Measurements from ENCODE around the gene RPRD2. TPM values are rescaled to one million over a fixed set of nuclear protein-coding genes. Genes with fewer than 3 reads are reported as not detected.
A peak's percentile ranks its signal among the peaks of the same experiment; 100 is the strongest.

The RPRD2 gene
- total RNA-seq, 4 donors from 2014 or later: 18.2 to 23.1 (median 21.1) TPM

DNA sequence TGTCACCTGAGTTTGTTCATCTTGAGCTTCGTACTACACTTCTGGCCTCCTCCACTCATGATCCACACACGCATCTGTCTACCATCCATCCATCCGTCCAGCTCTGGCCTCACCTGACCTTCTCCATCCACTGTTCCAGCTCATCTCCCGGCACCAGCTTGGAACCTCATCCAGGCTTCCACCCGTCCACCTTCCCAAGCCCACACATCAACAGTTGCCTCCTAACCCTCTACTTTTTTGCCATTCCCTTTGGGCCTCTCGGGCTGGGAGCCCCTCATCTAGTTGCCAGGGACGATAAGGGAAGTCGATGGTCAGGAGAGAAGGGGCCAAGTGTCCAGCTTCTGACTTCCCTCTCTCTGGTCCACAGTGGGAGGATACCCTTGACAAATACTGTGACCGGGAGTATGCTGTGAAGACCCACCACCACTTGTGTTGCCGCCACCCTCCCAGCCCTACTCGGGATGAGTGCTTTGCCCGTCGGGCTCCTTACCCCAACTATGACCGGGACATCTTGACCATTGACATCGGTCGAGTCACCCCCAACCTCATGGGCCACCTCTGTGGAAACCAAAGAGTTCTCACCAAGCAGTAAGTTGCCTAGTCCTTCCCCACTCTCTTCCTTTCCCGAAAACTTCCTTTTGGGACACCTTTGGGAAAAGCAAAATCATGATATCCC, 148.2 kb downstream of the RPRD2 start:
- 89 to 93% methylated on average over 17 of the region's 17 CpGs for WGBS, 2 donors
- H3K4me3 ChIP-seq (ENCODE audit: low read depth, poor library complexity, severe bottlenecking): no peak overlapping the region
- TF ChIP-seq, protein P1, sequence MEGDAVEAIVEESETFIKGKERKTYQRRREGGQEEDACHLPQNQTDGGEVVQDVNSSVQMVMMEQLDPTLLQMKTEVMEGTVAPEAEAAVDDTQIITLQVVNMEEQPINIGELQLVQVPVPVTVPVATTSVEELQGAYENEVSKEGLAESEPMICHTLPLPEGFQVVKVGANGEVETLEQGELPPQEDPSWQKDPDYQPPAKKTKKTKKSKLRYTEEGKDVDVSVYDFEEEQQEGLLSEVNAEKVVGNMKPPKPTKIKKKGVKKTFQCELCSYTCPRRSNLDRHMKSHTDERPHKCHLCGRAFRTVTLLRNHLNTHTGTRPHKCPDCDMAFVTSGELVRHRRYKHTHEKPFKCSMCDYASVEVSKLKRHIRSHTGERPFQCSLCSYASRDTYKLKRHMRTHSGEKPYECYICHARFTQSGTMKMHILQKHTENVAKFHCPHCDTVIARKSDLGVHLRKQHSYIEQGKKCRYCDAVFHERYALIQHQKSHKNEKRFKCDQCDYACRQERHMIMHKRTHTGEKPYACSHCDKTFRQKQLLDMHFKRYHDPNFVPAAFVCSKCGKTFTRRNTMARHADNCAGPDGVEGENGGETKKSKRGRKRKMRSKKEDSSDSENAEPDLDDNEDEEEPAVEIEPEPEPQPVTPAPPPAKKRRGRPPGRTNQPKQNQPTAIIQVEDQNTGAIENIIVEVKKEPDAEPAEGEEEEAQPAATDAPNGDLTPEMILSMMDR (IDR thresholded peaks at IDR 0.05): no peak
- TF ChIP-seq POLR2A (IDR thresholded peaks at IDR 0.05): no peak
- intact Hi-C loops (cut with DNase I; ENCODE audit: low total_unique reads): no loop called here
- DNase-seq (ENCODE audit: low spot score in 2 of 2): no peak

DNA sequence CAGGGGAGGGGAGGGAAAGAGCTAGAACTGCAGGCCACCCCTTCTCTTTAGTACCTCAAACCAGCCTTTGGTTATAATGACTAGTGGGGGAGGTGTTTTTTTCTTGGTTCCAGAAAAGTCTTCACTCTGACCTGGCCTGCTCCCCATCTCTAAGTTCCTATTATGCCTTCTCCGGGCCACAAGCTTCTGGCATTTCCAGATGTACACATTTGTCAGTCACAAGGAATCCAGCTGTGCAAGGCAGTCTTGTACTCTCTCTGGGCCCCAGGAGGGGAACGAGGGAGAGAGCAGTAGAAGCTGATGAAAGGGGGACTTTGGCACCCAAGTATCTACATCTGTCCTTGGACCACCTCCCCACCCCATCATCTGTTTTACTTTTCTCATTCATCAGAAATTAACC, 148.9 kb downstream of the RPRD2 start:
- TF ChIP-seq, protein P1 (IDR thresholded peaks at IDR 0.05): no peak
- TF ChIP-seq POLR2A (IDR thresholded peaks at IDR 0.05): no peak
- no peak for DNase-seq (ENCODE audit: low spot score in 2 of 2)
- 37 to 71% methylated on average over 2 of the region's 2 CpGs for WGBS, 2 donors
- intact Hi-C loops (cut with DNase I; ENCODE audit: low total_unique reads): no loop called here
- no peak overlapping the region for H3K4me3 ChIP-seq (ENCODE audit: low read depth, poor library complexity, severe bottlenecking)

DNA sequence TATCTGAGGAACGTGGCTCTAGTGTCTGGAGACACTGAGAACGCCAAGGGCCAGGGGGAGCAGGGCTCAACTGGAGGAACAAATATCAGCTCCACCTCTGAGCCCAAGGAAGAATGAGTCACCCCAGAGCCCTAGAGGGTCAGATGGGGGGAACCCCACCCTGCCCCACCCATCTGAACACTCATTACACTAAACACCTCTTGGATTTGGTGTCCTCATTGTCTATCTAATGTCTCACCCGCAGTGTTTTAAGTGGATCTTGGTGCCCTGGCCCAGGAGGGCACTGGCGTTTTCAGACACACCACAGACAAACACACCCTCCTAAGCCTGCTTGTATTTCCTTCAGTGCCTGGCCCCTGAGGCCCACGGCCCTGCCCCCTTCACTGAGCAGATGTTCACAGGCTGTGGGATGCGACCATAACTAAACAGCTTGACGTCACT, 149.4 kb downstream of the RPRD2 start:
- 52 to 61% methylated on average over 7 of the region's 7 CpGs for WGBS, 2 donors
- TF ChIP-seq POLR2A (IDR thresholded peaks at IDR 0.05): no peak
- TF ChIP-seq, protein P1 (IDR thresholded peaks at IDR 0.05): no peak
- H3K4me3 ChIP-seq (ENCODE audit: low read depth, poor library complexity, severe bottlenecking): no peak overlapping the region
- no peak for DNase-seq (ENCODE audit: low spot score in 2 of 2)
- intact Hi-C loops (cut with DNase I; ENCODE audit: low total_unique reads): no loop called here

DNA sequence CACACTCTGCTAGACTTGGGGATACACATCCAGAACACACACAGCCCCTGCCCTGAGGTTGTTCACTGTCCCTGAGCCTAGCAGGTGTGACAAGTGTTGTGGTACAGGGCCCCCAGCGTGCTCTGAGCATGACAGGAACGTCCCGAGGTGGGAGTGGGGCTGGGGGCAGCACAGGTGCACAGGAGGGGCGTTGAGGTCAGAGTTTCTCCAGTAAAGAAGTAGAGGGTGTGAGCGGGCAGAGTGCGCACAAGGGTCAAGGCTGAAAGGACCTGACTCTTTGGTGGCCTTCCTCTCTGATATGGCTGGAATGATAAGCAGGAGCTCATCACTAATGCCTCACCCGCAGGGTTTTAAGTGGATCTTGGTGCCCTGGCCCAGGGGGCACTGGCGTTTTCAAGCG, 150.3 kb downstream of the RPRD2 start:
- no peak for TF ChIP-seq POLR2A (IDR thresholded peaks at IDR 0.05)
- TF ChIP-seq, protein P1 (IDR thresholded peaks at IDR 0.05): no peak
- 91 to 92% methylated on average over 9 of the region's 9 CpGs for WGBS, 2 donors
- H3K4me3 ChIP-seq (ENCODE audit: low read depth, poor library complexity, severe bottlenecking): no peak overlapping the region
- DNase-seq (ENCODE audit: low spot score in 2 of 2): no peak
- intact Hi-C loops (cut with DNase I; ENCODE audit: low total_unique reads): no loop called here

DNA sequence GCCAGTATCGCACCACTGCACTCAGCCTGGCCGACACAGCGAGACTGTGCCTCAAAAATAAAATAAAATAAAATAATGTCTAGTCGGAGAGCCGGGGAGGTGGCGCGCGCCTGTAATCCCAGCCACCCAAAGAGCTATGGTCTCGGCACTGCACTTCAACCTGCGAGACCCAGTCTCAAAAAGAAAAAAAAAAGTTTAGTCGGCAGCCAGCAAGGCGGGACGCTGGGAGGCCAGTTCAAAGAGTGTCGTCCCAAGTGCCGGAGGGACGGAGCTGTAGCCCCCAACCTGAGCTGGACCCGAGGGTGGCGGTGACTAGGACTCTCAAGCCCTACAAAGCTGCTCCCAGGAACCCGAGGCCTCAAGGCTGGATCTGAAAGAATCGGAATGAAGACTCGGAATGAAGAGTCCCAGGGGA, 151.0 kb downstream of the RPRD2 start:
- intact Hi-C loops (cut with DNase I; ENCODE audit: low total_unique reads): no loop called here
- TF ChIP-seq, protein P1 (IDR thresholded peaks at IDR 0.05): no peak
- TF ChIP-seq POLR2A (IDR thresholded peaks at IDR 0.05): no peak
- WGBS, 2 donors: 38 to 39% methylated on average over 21 of the region's 21 CpGs
- H3K4me3 ChIP-seq (ENCODE audit: low read depth, poor library complexity, severe bottlenecking): peak overlapping the region; percentile 28
- DNase-seq (ENCODE audit: low spot score in 2 of 2): no peak

Data from lower leg skin (tissue), 4 donors.